ENCODE data around the gene SRRM3. TPM values are rescaled to one million over a fixed set of nuclear protein-coding genes. Genes with fewer than 3 reads are reported as not detected.

Gene SRRM3
- total and polyA plus RNA-seq, 9 of the 15 experiments (the other 6 are each of a cell fraction or from before 2014, with no cell fraction given) = 0.04 to 0.91 (median 0.46) TPM; not detected in 2

GRCh38 chr7:76317782-76318487 lies 116.2 kb downstream of the SRRM3 start (continued):
- TF ChIP-seq ZBTB40 (IDR thresholded peaks at IDR 0.05) (0 out of 2 replicates have a peak, but pooled peaks have one; percentile 14), ZBTB40 (CRISPR knock-in tag; IDR thresholded peaks at IDR 0.05) (no peak), FUS (optimal IDR thresholded peaks at IDR 0.05; ENCODE audit: low read depth, low read length) (no peak), NEUROD1 (IDR thresholded peaks at IDR 0.05; ENCODE audit: borderline replicate concordance, low read depth, low read length, partially characterized antibody) (no peak), HBP1 (CRISPR knock-in tag; IDR thresholded peaks at IDR 0.05) (no peak), ZNF707 (CRISPR knock-in tag; conservative IDR thresholded peaks at IDR 0.05) (no peak), ZFP1 (CRISPR knock-in tag; IDR thresholded peaks at IDR 0.05) (no peak), MYNN (IDR thresholded peaks at IDR 0.05) (peak; percentile 71), MYNN (CRISPR knock-in tag; IDR thresholded peaks at IDR 0.05) (no peak), ZNF449 (CRISPR knock-in tag; IDR thresholded peaks at IDR 0.05) (no peak), GTF2F1 (IDR thresholded peaks at IDR 0.05; ENCODE audit: low read depth, low read length) (peak; percentile 95; the same call in 1 of the 2 replicates)
- TF ChIP-seq, protein P1, sequence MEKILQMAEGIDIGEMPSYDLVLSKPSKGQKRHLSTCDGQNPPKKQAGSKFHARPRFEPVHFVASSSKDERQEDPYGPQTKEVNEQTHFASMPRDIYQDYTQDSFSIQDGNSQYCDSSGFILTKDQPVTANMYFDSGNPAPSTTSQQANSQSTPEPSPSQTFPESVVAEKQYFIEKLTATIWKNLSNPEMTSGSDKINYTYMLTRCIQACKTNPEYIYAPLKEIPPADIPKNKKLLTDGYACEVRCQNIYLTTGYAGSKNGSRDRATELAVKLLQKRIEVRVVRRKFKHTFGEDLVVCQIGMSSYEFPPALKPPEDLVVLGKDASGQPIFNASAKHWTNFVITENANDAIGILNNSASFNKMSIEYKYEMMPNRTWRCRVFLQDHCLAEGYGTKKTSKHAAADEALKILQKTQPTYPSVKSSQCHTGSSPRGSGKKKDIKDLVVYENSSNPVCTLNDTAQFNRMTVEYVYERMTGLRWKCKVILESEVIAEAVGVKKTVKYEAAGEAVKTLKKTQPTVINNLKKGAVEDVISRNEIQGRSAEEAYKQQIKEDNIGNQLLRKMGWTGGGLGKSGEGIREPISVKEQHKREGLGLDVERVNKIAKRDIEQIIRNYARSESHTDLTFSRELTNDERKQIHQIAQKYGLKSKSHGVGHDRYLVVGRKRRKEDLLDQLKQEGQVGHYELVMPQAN (IDR thresholded peaks at IDR 0.05; ENCODE audit: borderline replicate concordance) = no peak

Data from K562 (cell line).